GM21528 (cell line): ENCODE data around the gene SMIM35.

Experiments
- ATAC-seq: cut with Tn5 transposase; IDR thresholded peaks from one replicate; pipeline ENCODE4 v1.9.1; 2021; ENCODE audit warnings: mild to moderate bottlenecking, moderate library complexity; ENCODE audit not compliant: unreplicated experiment, low FRiP score

The SMIM35 gene

GRCh38 chr11:118060081-118060661 is 26.6 kb downstream of the SMIM35 start:
- no peak for ATAC-seq

DNA sequence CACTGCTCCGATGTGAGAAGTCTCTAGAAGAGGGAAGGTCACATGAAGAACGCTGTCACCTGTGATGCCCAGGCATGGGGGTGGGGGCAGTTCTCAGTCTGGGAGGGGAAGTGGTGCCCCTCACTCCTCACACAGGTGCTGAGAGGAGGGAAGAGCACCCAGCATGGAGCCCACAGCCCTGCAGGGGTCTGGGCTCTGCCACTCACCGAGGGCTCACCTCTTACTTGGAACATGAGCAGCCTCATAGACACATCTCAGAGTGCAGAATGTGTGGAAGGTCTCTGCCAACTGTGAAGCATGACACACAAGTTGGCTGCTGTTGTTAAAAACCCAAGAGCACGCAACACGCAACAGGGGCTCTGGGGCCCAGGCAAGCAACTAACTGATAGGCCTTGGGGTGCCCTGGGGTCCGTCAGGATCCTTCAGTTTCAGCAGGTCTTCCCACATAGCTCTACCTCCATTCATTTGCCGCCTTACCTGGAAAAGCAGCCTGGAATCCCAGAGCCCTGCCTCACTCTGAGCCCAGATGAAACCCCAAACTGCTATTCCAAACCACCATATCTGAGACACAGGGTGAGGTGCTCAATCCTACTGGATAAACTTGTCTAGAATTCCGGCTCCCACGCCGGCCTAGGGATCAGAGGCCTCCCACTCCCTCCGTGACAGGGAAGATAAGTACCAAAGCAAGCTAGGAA is 27.4 kb downstream of the SMIM35 start:
- ATAC-seq = no peak

DNA sequence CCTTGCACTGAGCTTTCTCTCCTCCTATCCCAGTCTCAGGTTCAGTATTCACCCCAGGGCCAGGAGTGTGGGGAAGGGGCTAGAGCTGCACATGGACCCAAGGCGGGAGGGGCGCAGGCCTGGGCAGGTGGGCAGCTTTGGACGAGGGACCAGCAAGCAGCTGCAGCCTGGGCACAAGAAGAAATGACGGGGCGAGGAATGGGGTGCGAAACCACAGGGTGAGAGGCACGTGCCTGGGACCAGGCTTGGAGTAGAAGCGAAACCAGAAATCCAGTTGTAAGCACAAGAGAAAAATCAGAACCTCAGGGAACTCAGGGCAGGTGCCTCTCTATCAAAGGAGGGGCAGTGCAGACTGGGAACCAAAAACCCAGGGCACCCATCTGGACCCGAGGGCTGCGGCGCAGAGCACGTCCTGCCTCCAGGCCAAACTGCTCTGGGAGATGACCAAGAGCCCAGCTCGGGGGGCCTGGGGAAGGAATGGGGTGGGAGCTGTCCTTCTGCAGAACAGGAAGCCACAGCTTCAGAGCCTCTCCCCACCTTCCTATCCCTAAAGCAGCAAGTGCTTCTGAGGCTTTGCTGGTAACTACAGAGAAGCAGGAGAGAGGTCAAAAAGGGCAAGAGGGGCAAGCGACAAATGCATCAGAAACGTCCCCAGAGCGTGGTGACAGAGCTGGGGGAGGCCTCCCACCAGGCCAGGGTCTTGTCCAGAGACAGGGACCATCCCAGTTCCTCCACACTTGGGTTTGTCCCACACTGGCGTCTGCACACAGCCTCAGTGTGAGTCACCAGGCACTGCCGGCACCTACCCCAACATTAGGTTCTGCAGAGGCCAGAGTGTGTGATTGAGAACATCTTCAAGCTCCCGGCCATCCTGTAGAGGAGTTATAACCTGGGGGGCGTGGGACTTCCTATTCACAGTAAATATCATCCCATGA is 28.2 kb downstream of the SMIM35 start:
- ATAC-seq = no peak

DNA sequence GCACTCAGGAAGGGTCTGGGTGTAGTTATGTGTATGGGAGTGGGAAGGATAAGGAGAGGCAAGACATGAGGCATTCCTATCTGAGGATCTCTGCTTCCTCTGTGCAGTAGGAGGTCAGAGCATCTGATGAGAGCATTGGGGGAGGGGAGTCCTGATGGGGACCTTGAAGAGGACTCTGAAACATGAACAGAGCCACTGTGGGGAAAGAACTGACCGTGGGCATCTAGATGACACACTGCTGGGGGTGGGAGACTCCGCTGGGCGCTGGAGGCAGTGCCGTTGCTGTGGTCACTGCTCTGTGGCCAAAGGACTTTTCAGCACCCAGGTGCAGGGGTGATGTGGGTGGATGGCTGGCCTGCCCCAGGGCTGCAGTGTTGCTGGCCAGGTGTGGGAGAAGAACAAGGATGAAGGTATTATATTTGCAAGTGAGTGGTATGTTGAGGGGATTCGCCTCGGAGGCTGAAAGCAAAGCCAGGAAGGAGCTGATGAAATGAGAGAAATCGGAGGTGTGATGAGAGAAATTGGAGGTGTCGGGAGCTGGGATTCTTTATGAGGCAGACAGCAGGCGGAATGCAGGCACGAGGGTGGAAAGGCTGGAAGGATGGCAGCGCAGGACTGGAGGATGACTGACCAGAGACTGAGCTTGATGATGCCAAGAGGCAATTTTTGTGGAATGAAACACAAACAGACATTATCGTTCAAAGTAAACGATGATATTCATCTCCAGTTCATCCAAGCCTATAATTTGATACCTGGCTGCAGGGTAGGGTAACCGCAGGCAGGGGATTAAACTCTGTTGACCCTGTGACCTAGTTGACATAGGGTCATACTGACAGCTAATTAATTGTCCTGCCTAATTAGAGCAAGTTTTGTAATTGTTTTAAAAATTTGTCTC is 29.3 kb downstream of the SMIM35 start:
- ATAC-seq = no peak

DNA sequence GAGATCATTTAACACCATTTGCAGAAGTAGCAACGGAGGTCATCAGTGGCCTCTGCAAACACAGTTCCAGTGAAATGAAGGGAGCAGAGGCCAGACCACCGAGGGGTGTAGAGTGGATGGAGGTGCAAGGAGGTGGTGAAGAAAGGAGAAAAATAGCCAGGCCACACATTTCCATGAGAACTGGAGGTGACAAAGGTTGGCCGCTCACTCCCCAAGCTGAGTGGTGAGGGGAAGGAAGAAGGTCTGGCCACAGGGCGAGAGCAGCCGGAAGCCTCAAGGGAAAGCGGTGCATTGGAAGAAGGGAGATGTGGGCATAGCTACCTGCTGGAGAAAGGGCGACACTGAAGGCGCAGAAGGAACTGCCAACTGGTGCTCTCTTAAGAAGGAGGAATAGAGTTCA is 30.0 kb downstream of the SMIM35 start:
- no peak for ATAC-seq

- ATAC-seq = no peak
Observed at GRCh38 chr11:118055966-118056365, 30.8 kb downstream of the SMIM35 start.

GRCh38 chr11:118054712-118055640 is 31.8 kb downstream of the SMIM35 start:
- ATAC-seq = no peak

GRCh38 chr11:118052581-118053206 is 34.1 kb downstream of the SMIM35 start:
- no peak for ATAC-seq

DNA sequence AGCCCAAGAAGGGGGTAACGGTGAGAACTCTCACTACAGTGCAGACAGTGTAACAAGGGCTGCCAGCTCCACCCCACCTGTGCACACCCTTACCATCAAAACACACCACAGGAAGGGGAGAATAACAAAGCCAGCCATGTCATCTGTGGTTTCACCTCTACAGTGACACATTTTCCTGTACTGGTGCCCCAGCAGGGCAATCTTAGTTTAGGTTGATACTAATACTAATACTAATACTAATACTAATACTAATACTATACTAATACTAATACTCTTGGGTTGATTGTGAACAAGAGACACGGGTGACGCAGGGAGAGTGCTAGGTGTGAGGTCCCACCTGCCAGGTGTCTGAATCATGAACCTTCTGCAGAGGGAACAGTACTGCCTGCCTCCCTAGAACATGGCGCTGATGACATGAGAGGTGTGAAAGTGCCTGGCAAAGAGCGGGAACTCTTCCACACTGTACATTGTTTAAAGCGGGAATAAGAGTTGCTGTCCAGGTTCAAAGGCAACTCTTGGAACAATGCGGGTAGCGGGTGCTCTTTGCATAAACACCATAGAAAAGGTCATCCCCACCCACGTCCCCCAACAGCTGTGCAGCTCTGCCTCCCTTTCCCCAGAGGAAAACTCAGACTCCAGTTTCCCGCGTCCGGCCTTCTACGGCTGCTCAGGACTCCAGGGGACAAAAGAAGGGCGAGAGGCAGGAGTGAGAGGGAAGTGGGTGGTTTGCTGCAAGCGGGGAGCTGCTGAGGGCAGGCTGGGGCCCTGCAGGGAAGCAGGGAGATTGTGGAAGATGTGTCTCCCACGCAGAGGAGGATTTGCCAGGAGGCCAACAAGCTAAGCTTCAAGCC is 34.9 kb downstream of the SMIM35 start:
- no peak for ATAC-seq

DNA sequence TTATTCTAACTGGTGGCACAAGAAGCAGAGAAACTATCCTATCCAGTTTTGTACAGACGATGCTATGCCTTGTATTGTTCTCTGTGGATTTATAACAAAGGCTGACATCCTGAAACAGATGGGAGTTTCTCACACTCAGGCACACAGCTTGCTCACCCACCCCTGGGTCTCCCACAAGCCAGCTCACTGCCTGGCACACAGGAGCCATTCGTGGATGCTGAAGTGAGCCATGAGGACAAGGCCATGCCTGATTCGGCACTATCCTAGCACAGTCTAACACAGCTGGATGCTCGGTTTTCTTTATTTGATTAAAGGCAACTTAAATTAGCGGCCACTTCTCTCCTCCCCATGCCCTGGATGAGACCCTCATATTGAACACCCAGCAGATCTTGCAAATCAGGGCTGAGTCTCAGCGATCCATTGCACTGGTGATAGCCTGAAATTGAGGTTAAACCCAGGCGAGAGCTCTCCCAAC is 35.6 kb downstream of the SMIM35 start:
- no peak for ATAC-seq

- ATAC-seq = no peak
Observed at GRCh38 chr11:118050208-118050891, 36.4 kb downstream of the SMIM35 start.

GRCh38 chr11:118049771-118050170 is 37.0 kb downstream of the SMIM35 start:
- ATAC-seq = no peak

GRCh38 chr11:118048472-118049370 is 38.0 kb downstream of the SMIM35 start:
- ATAC-seq = no peak

DNA sequence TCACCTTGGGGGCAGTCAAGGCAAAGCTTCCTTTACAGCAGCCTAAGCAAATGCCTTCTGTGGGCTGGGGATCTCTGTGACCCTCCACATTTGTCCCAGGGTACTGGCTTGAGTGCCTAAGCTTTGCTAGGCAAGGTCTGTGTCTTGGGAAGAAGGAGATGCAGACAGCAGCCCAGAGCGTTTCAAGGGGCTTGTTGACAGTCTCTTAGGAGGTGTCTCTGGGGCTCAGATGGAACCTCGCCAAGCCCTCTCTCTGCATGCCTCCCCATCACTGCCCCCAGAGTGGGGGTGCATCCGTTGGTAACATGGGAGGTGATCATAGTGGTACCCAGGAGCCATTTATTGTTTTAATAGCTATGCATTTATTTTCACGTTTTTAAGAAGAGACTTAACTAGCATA is 39.0 kb downstream of the SMIM35 start:
- no peak for ATAC-seq

DNA sequence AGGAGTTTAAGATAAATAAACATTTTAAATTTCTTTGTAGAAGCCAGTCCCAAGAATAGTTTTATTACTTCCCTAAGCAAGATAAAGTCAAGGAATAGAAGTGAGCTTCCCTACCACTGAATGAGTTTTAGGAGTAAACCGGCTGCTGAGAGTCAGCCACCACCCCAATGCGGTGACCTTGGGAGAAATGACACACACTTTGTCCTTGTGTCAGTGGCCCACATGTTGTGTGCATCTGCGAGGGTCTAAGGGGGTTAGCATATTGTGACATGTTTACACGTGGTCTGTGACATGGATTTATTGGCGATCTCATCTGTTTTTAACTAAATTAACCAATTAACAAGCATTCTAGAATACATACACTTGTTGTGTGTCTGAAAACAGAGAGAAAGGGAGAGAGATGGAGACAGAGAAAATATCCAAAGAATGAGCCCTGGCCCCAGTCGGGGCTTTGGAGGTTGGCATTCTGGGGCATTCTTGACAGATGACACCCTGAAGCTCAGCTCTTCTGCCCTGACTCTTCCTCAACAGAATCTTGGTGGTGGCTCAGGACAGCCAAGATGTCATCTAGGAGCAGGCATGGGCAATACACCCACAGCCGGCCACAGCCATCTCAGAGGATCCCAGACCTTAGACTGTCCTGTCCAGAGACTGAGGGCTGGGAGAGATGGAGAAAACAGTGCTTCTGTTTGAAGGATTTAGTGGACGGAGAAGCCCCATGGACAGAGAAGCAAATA is 39.6 kb downstream of the SMIM35 start:
- ATAC-seq = no peak
